A549 (cell line): ENCODE measurements around the gene ROBO1.

ENCODE experiments used
- CTCF ChIP-seq: fragments of >200 bp; sonication (Bioruptor Twin); formaldehyde crosslinking; IDR thresholded peaks from 3 replicates; pipeline ENCODE4 v1.5.1; 2016
- MYC ChIP-seq: IDR thresholded peaks from 2 replicates; pipeline ENCODE4 v1.6.1; 2012; ENCODE audit warnings: mild to moderate bottlenecking, inconsistent platforms, low read length, improper control_type of control experiment, borderline replicate concordance
- POLR2A ChIP-seq: IDR thresholded peaks from 2 replicates; pipeline ENCODE4 v1.6.1; 2012; ENCODE audit warnings: mild to moderate bottlenecking, low read length
- POLR2AphosphoS2 ChIP-seq: conservative IDR thresholded peaks from 2 replicates; pipeline ENCODE4 v1.6.1; 2012; ENCODE audit warnings: low read length, improper control_type of control experiment, inconsistent platforms
- REST ChIP-seq: fragments of 200-600 bp; sonication (generic); IDR thresholded peaks from 2 replicates; pipeline ENCODE4 v1.6.1; 2016; ENCODE audit warnings: antibody characterized with exemption, mild to moderate bottlenecking, moderate library complexity

GRCh38 chr3:79767194-79767904 is 449 bp downstream of the ROBO1 start:
- TF ChIP-seq POLR2AphosphoS2, result no peak
- TF ChIP-seq MYC, result no peak
- TF ChIP-seq POLR2A, result no peak
- TF ChIP-seq REST, result no peak
- no peak for TF ChIP-seq CTCF
